ENCODE results near the gene CNDP2.

DNA sequence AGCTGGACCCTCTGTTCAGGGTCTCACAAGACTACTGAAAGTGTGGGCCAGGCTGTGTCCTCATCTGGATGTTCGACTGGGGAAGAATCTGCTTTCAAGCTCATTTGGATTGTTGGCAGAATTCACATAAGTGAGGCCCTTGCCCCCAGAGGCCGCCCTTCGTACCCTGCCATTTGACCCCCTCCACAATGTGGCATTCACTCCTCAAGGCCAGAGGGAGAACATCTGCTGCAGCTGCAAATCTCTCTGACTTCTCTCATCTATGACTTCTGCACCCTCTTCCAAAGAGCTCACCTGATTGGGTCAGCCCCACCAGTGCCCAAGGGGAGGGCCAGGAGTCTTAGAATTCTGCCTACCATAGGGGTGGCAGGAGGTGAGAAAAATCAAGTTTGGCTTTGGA, 3.9 kb upstream of the CNDP2 start:
- TF ChIP-seq, protein P1, sequence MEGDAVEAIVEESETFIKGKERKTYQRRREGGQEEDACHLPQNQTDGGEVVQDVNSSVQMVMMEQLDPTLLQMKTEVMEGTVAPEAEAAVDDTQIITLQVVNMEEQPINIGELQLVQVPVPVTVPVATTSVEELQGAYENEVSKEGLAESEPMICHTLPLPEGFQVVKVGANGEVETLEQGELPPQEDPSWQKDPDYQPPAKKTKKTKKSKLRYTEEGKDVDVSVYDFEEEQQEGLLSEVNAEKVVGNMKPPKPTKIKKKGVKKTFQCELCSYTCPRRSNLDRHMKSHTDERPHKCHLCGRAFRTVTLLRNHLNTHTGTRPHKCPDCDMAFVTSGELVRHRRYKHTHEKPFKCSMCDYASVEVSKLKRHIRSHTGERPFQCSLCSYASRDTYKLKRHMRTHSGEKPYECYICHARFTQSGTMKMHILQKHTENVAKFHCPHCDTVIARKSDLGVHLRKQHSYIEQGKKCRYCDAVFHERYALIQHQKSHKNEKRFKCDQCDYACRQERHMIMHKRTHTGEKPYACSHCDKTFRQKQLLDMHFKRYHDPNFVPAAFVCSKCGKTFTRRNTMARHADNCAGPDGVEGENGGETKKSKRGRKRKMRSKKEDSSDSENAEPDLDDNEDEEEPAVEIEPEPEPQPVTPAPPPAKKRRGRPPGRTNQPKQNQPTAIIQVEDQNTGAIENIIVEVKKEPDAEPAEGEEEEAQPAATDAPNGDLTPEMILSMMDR (conservative IDR thresholded peaks at IDR 0.05), result no peak
- TF ChIP-seq EZH2 (IDR thresholded peaks at IDR 0.05; ENCODE audit: low read depth), result no peak
